Naive B cell (primary cell): ENCODE results near the gene ANKFN1. TPM values are rescaled to one million over a fixed set of nuclear protein-coding genes. Genes with fewer than 3 reads are reported as not detected.

Experiments used
- ATAC-seq, 2 donors: fragments of 150-1000 bp; cut with Tn5 transposase; 2 replicates each; pipeline ENCODE4 v1.10.0; 2021; ENCODE audit warnings: low read depth in 2 of 2, mild to moderate bottlenecking in 2 of 2, moderate library complexity in 2 of 2
- DNase-seq: peaks from one replicate; pipeline ENCODE4 v3.0.0; 2022
- H3K27ac Mint-ChIP-seq, 6 donors: one replicate each; pipeline ENCODE4 v1.8.0; 2020 to 2022; ENCODE audit warnings: mild to moderate bottlenecking in 6 of 6, mixed read lengths in 6 of 6, moderate library complexity in 5 of 6, inconsistent platforms in 2 of 6
- H3K27me3 Mint-ChIP-seq, 3 donors: one replicate each; pipeline ENCODE4 v1.8.0; 2021 to 2022; ENCODE audit warnings: mixed read lengths in 3 of 3, mild to moderate bottlenecking in 1 of 3
- H3K36me3 Mint-ChIP-seq, 2 donors: one replicate each; pipeline ENCODE4 v1.8.0; 2020 to 2022; ENCODE audit warnings: mixed read lengths in 2 of 2, inconsistent platforms in 1 of 2, mild to moderate bottlenecking in 1 of 2
- H3K4me1 Mint-ChIP-seq, 3 donors: one replicate each; pipeline ENCODE4 v1.8.0; 2020 to 2022; ENCODE audit warnings: mixed read lengths in 3 of 3, inconsistent platforms in 1 of 3, mild to moderate bottlenecking in 1 of 3, moderate library complexity in 1 of 3
- H3K4me3 Mint-ChIP-seq, 8 donors: one replicate each; pipeline ENCODE4 v1.8.0; 2020 to 2022; ENCODE audit warnings: mild to moderate bottlenecking in 8 of 8, mixed read lengths in 8 of 8, moderate library complexity in 8 of 8, inconsistent platforms in 2 of 8
- H3K9me3 Mint-ChIP-seq, 7 donors: one replicate each; pipeline ENCODE4 v1.8.0; 2020 to 2022; ENCODE audit warnings: mixed read lengths in 7 of 7, mild to moderate bottlenecking in 5 of 7, inconsistent platforms in 2 of 7, moderate library complexity in 1 of 7
- polyA plus RNA-seq, 6 donors: library from polyadenylated mRNA; unstranded; fragments of 300-500 nt; fragmentation: Illumina TruSeq; gene quantifications; one replicate each; pipeline ENCODE4 v1.2.3, GENCODE V29; 2021; ENCODE audit warnings: low read depth in 6 of 6

The ANKFN1 gene
- polyA plus RNA-seq, 6 donors from 2014 or later: not detected

DNA sequence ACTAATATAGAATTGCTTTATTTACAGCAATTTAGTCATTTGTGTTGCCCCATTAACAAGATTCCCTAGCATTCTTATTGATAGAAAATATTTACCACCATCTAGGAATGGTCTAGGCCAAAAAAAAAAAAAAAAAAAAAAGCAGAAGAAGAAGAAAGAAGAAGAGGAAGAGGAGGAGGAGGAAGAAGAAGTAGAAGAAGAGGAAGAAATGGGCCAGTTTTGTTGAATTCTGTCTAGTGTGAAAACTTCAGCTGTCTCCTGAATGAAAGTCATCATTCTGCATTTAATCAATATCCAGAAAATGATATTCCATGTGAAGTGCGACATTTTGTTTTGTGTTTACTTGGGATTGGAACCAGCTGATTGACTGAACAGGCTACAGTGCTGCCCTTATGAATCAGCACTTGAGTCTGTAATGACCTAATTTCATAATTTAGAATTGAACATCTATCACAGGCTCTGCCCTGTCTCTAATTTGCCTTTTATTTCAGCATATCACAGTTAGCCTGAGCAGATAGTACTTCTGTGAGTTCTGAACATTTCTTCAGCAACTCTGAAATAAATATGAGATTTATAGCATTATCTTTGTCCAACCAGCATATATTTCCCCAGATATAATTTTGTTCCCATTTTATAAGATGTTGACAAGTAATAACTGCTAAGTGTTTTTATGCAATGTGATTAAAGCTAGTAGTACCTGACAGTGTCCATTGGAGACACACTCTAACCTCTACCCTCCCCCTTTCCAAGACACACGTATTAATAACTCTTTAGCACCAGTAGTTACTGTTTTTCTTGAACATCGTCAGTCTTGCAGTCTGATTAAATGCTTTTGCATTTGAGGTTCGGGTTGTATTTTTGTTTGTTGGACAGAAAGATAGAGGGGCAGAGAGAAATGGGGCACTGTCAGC lies 5.9 kb downstream of the ANKFN1 start:
- H3K36me3 Mint-ChIP-seq: no peaks in the 10 kb centered on the region
- no peak overlapping the region for H3K27ac Mint-ChIP-seq
- peaks cover 0 to 9% (median 0%) of the 10 kb centered on the region in 3 donors for H3K27me3 Mint-ChIP-seq
- no peak for DNase-seq
- H3K4me1 Mint-ChIP-seq: no peaks in the 10 kb centered on the region
- H3K9me3 Mint-ChIP-seq: peaks cover 0 to 3% (median 0%) of the 10 kb centered on the region in 7 donors
- ATAC-seq: no peak
- no peak overlapping the region for H3K4me3 Mint-ChIP-seq

DNA sequence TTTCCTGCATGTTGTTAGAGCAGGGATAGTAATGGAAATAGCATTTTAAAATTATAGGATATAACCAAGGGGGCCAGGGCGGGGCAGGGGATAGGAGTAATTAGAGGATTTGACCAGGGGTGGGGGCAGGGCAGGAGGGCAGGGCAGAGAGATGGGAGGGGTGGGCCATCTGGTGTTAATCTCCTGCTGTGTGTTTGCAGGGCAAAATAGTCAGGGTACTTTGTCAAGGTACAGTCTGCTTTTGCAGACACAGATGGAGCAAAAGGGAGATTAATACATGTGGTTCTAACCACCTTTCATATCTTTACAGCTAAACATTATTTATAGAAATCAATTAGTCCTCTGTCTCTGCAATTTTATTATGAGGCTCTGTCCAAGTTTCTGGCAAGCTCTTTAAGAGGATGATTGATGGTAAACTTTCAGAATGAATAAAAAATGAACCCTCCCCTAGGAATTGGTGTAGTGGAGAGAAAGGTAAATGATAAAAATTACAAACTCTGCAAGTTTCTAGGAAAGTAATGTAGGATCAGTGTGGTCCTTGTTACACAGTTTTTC lies 6.6 kb downstream of the ANKFN1 start:
- no peaks in the 10 kb centered on the region for H3K4me1 Mint-ChIP-seq

GRCh38 chr17:56160422-56160821 lies 7.1 kb downstream of the ANKFN1 start:
- H3K36me3 Mint-ChIP-seq: no peaks in the 10 kb centered on the region
- H3K4me3 Mint-ChIP-seq: no peak overlapping the region
- peaks cover 0 to 5% (median 0%) of the 10 kb centered on the region in 7 donors for H3K9me3 Mint-ChIP-seq

More for the DNA sequence above, 6.6 kb downstream of the ANKFN1 start:
- Mint-ChIP-seq H3K27me3 (peaks cover 0 to 9% (median 0%) of the 10 kb centered on the region in 3 donors), H3K9me3 (peaks cover 0 to 5% (median 0%) of the 10 kb centered on the region in 7 donors), H3K4me3 (no peak overlapping the region), H3K27ac (no peak overlapping the region), H3K36me3 (no peaks in the 10 kb centered on the region)
- ATAC-seq: no peak
- no peak for DNase-seq

GRCh38 chr17:56165072-56165641 lies 11.9 kb downstream of the ANKFN1 start:
- Mint-ChIP-seq H3K4me1 (no peaks in the 10 kb centered on the region), H3K9me3 (peaks cover 0 to 8% (median 0%) of the 10 kb centered on the region in 7 donors), H3K4me3 (no peak overlapping the region), H3K27ac (no peak overlapping the region), H3K36me3 (no peaks in the 10 kb centered on the region), H3K27me3 (no peaks in the 10 kb centered on the region)
- DNase-seq: no peak
- no peak for ATAC-seq

More at GRCh38 chr17:56160422-56160821, 7.1 kb downstream of the ANKFN1 start:
- Mint-ChIP-seq H3K27ac (no peak overlapping the region), H3K4me1 (no peaks in the 10 kb centered on the region), H3K27me3 (peaks cover 0 to 9% (median 0%) of the 10 kb centered on the region in 3 donors)
- DNase-seq (no peak), ATAC-seq (no peak)

GRCh38 chr17:56167491-56167890 lies 14.2 kb downstream of the ANKFN1 start:
- Mint-ChIP-seq H3K36me3 (no peaks in the 10 kb centered on the region), H3K9me3 (peaks cover 0 to 8% (median 0%) of the 10 kb centered on the region in 7 donors), H3K4me3 (no peak overlapping the region), H3K27me3 (no peaks in the 10 kb centered on the region), H3K27ac (no peak overlapping the region), H3K4me1 (no peaks in the 10 kb centered on the region)
- ATAC-seq: no peak
- DNase-seq: no peak

- H3K27ac Mint-ChIP-seq: no peak overlapping the region
- no peaks in the 10 kb centered on the region for H3K4me1 Mint-ChIP-seq
- peaks cover 0 to 4% (median 0%) of the 10 kb centered on the region in 7 donors for H3K9me3 Mint-ChIP-seq
- H3K27me3 Mint-ChIP-seq: no peaks in the 10 kb centered on the region
- no peak for DNase-seq
- H3K4me3 Mint-ChIP-seq: no peak overlapping the region
- no peak for ATAC-seq
- H3K36me3 Mint-ChIP-seq: no peaks in the 10 kb centered on the region
Observed at GRCh38 chr17:56169621-56170020, 16.3 kb downstream of the ANKFN1 start.

- Mint-ChIP-seq H3K4me3 (no peak overlapping the region), H3K27ac (no peak overlapping the region), H3K27me3 (no peaks in the 10 kb centered on the region), H3K9me3 (no peaks in the 10 kb centered on the region), H3K4me1 (no peaks in the 10 kb centered on the region), H3K36me3 (no peaks in the 10 kb centered on the region)
- DNase-seq (no peak), ATAC-seq (no peak)
Observed at GRCh38 chr17:56171186-56171959, 18.1 kb downstream of the ANKFN1 start.

GRCh38 chr17:56172517-56172982 lies 19.3 kb downstream of the ANKFN1 start:
- Mint-ChIP-seq H3K36me3 (no peaks in the 10 kb centered on the region), H3K4me3 (no peak overlapping the region), H3K9me3 (no peaks in the 10 kb centered on the region)

GRCh38 chr17:56173026-56173425 lies 19.8 kb downstream of the ANKFN1 start:
- H3K4me1 Mint-ChIP-seq: no peaks in the 10 kb centered on the region

More at GRCh38 chr17:56172517-56172982, 19.3 kb downstream of the ANKFN1 start:
- H3K27ac Mint-ChIP-seq: no peak overlapping the region
- ATAC-seq (no peak), DNase-seq (no peak)
- H3K4me1 Mint-ChIP-seq: no peaks in the 10 kb centered on the region
- no peaks in the 10 kb centered on the region for H3K27me3 Mint-ChIP-seq

GRCh38 chr17:56173958-56174835 lies 20.9 kb downstream of the ANKFN1 start:
- ATAC-seq (no peak), DNase-seq (no peak)
- H3K4me3 Mint-ChIP-seq: no peak overlapping the region
- H3K4me1 Mint-ChIP-seq: no peaks in the 10 kb centered on the region
- no peaks in the 10 kb centered on the region for H3K36me3 Mint-ChIP-seq
- no peaks in the 10 kb centered on the region for H3K27me3 Mint-ChIP-seq
- H3K27ac Mint-ChIP-seq: no peak overlapping the region
- no peaks in the 10 kb centered on the region for H3K9me3 Mint-ChIP-seq

More at GRCh38 chr17:56173026-56173425, 19.8 kb downstream of the ANKFN1 start:
- DNase-seq (no peak), ATAC-seq (no peak)
- Mint-ChIP-seq H3K27me3 (no peaks in the 10 kb centered on the region), H3K9me3 (no peaks in the 10 kb centered on the region), H3K27ac (no peak overlapping the region), H3K4me3 (no peak overlapping the region), H3K36me3 (no peaks in the 10 kb centered on the region)

DNA sequence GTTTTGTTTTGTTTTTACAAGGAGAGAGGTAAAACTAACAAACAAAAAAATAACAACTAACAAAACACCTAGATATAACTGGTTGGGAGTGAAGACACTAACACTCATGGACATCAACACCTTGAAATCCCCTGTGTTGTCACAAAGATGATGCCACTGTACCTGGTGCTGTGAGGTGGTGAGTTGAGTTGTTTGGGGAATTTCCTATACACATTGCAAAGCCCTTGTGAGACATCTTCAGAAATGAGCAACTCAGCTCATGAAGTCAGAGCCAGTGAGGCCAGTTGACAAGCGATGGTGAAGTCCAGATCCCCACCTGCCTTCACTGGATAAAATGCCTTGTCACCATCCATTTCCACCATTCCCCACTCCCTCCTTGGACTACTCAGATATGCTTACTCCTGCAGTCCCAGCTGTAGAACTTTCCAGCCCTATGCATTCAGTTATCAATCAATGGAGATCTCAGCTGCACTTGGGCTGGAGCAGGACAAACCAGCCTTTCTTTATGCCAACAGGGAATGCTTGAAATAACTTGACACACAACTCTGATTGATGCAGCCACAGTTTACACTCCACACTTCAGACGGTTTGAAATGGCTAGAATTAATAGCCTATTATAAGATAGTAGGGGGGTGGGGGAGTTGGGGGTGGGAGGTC lies 22.2 kb downstream of the ANKFN1 start:
- Mint-ChIP-seq H3K27ac (no peak overlapping the region), H3K4me3 (no peak overlapping the region), H3K4me1 (no peaks in the 10 kb centered on the region), H3K9me3 (no peaks in the 10 kb centered on the region), H3K27me3 (no peaks in the 10 kb centered on the region), H3K36me3 (no peaks in the 10 kb centered on the region)
- no peak for ATAC-seq
- no peak for DNase-seq

GRCh38 chr17:56176091-56176490 lies 22.8 kb downstream of the ANKFN1 start:
- no peaks in the 10 kb centered on the region for H3K9me3 Mint-ChIP-seq
- no peak overlapping the region for H3K4me3 Mint-ChIP-seq
- no peaks in the 10 kb centered on the region for H3K36me3 Mint-ChIP-seq
- no peaks in the 10 kb centered on the region for H3K4me1 Mint-ChIP-seq
- no peaks in the 10 kb centered on the region for H3K27me3 Mint-ChIP-seq
- no peak overlapping the region for H3K27ac Mint-ChIP-seq
- ATAC-seq (no peak), DNase-seq (no peak)
